ENCODE results near the gene RASSF4.

RASSF4 gene

DNA sequence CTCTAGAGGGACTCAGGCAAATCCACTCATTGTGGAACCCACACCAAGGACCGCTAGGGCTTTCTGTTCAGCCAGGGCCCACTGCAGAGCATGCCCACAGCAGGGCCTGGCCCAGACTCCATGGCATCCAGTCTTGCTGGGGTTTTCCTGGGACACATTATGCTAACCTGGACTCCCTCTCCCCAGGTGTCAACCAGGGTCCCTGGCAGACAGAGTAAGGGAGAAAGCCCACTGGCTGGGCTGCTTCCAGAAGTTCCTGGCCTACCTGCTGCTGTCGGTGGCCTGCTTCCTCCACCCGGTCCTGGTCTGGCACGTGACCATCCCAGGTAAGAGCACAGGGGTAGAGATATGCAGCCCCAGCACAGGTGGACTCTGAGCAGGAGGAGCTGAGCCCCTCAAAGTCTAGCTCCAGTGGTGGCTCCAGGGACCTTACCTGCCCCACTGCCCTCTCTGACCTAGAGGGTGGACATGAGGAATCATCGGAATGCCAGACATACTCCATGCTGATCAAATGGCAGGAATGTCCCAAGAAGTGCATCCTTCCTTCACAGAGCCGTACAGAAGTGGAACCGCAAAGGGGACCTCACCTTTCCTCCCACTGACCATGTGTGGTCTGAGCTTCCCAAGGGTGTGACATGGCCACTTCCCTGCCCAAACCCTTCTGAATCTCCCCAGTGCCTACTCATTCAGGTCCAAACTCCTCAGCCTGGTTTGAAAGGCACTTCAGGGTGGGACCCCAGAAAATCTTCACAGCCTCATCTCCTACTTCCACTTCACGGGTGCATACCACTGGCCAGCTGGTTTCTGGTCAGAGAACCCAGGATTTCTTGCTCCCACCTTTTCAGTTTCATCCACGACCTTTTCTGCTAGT lies 25.9 kb upstream of the RASSF4 start:
- TF ChIP-seq CTCF (IDR thresholded peaks at IDR 0.05; ENCODE audit: borderline replicate concordance, insufficient read depth, low read depth, low read length): no peak
- no peak overlapping the region for H3K4me3 ChIP-seq (ENCODE audit: low read depth, low read length)

DNA sequence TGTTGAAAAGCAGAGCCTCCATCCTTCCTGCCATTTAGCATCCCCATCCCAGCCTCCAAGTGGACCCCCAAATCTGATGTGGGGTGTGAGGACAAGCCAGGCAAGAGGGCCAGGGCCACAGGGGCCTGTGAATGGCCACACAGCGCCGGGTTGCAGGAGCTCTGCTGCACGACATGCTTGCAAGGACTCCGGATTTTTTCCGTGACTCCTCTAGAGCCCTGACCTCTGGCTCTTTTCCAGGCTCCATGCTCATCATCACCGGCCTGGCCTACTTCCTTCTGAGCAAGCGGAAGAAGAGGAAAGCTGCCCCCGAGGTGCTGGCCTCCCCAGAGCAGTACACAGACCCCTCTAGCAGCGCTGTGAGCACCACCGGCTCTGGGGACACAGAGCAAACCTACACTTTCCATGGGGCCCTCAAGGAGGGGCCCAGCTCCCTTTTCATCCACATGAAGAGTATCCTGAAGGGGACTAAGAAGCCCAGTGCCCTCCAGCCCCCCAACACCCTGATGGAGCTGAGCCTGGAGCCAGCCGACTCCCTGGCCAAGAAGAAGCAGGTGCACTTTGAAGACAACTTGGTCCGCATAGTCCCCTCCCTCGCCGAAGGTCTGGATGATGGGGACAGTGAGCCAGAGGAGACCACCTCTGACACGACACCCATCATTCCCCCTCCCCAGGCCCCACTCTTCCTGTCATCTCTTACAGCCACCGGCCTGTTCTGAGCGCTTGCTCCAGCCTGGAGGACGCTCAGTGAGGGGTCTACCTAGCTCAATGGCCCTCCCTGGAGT lies 25.0 kb upstream of the RASSF4 start:
- no peak for TF ChIP-seq CTCF (IDR thresholded peaks at IDR 0.05; ENCODE audit: borderline replicate concordance, insufficient read depth, low read depth, low read length)
- no peak overlapping the region for H3K4me3 ChIP-seq (ENCODE audit: low read depth, low read length)

GRCh38 chr10:44935201-44935965 lies 24.2 kb upstream of the RASSF4 start:
- no peak for TF ChIP-seq CTCF (IDR thresholded peaks at IDR 0.05; ENCODE audit: borderline replicate concordance, insufficient read depth, low read depth, low read length)
- H3K4me3 ChIP-seq (ENCODE audit: low read depth, low read length): no peak overlapping the region

DNA sequence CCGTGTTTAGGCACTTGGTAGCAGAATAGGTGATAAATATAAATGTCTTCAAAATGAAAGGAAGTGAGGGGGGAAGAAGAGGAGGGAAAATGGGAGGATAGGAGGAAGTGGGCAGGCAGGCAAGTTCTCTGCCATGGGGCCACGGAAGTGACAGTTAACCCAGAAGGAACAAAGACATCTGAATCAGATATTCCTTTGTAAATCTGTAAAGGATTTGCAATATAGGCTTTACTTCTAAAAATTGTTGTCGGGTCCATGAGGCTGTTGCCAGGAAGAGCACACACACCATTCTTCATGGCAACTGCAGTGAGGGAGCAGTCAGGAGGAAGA lies 23.7 kb upstream of the RASSF4 start:
- H3K4me3 ChIP-seq (ENCODE audit: low read depth, low read length): no peak overlapping the region
- TF ChIP-seq CTCF (IDR thresholded peaks at IDR 0.05; ENCODE audit: borderline replicate concordance, insufficient read depth, low read depth, low read length): no peak

- H3K4me3 ChIP-seq (ENCODE audit: low read depth, low read length): no peak overlapping the region
- TF ChIP-seq CTCF (IDR thresholded peaks at IDR 0.05; ENCODE audit: borderline replicate concordance, insufficient read depth, low read depth, low read length): no peak
Observed at GRCh38 chr10:44936314-44936975, 23.2 kb upstream of the RASSF4 start.

GRCh38 chr10:44937196-44938005 lies 22.2 kb upstream of the RASSF4 start:
- no peak overlapping the region for H3K4me3 ChIP-seq (ENCODE audit: low read depth, low read length)
- no peak for TF ChIP-seq CTCF (IDR thresholded peaks at IDR 0.05; ENCODE audit: borderline replicate concordance, insufficient read depth, low read depth, low read length)
